ENCODE data around the gene CD2AP.

GRCh38 chr6:47629954-47630353 is 152.4 kb downstream of the CD2AP start:
- TF ChIP-seq EZH2 (IDR thresholded peaks at IDR 0.05; ENCODE audit: insufficient read depth, poor library complexity, severe bottlenecking), result no peak
- no peak for TF ChIP-seq EZH2phosphoT487 (IDR thresholded peaks at IDR 0.05; ENCODE audit: insufficient read depth, low read depth)
